BJ (cell line): ENCODE data around the gene ZIM2. TPM values are rescaled to one million over a fixed set of nuclear protein-coding genes. Genes with fewer than 3 reads are reported as not detected.

Experiments used
- CTCF ChIA-PET: fragments of 350-600 bp; formaldehyde crosslinking; extraction: SDS; loops from one replicate; lab custom pipeline; 2021; ENCODE audit warnings: antibody characterized with exemption, inconsistent platforms; lab: Yijun Ruan, JAX
- POLR2A ChIA-PET: fragments of 300-600 bp; sonication (Branson Sonifier 250); formaldehyde crosslinking; extraction: SDS; loops from one replicate; lab custom pipeline; 2021; ENCODE audit warnings: antibody characterized with exemption; lab: Charles Lee
- DNase-seq: peaks from one replicate; pipeline ENCODE4 v3.0.0-alpha.2; 2011; ENCODE audit warnings: low read depth
- H3K27me3 ChIP-seq: 2 replicates; pipeline ENCODE4 v1.6.0; 2011; ENCODE audit warnings: low read length; ENCODE audit not compliant: control insufficient read depth, insufficient read depth
- H3K36me3 ChIP-seq: 2 replicates; pipeline ENCODE4 v1.5.1; 2011; ENCODE audit warnings: low read length; ENCODE audit not compliant: control insufficient read depth, insufficient read depth
- H3K4me3 ChIP-seq: 2 replicates; pipeline ENCODE4 v1.5.1; 2011; ENCODE audit warnings: low read depth, mild to moderate bottlenecking, control low read depth, low read length
- polyA plus RNA-seq: library from polyadenylated mRNA; depleted of rRNA; stranded (reverse); fragments of >200 nt; gene quantifications from 2 replicates; pipeline ENCODE4 v1.2.3, GENCODE V29; 2011
- TF ChIP-seq, protein P1 (sequence below): IDR thresholded peaks from 2 replicates; pipeline ENCODE4 v1.5.1; 2011; ENCODE audit warnings: low read depth, mild to moderate bottlenecking, control low read depth, inconsistent platforms, low read length, moderate library complexity; ENCODE audit not compliant: insufficient read depth

ZIM2 gene
- polyA plus RNA-seq, 1 experiment = not detected

DNA sequence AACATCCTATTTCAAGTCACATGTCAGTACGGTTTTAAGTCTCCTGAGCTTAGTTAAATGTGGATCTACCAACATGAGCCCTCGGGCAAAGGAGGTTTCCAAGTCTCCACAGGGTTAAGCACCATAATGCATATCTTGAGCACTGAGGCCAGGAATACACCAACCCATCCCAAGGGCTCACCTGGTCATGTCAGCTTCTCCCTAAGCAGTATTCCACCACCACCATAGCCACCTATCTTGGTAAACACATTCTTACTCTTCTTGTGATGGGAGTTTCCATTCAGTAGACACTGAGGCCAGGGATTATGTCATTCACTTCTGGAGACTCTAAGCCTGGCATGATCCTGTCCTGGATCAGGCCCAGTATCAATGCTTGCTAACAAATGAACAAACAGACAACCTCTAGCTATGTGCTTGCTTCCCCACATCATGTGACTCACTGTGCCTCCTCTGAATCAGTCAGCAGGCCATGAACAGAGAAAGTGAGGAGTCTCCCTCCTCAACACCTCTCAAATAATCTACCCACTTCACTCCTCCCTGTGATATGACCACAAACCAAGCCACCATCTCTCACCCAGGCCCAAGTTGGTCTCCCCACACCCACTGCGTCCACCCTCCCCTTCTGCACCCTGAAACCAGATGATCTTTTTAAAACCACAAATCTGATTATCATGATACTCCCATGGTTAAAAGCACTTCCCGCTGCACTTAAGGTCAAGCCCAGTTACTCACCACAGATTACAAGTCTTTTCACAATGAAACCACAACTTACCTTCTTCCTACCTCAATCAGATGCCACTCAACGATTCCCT is 5.8 kb downstream of the ZIM2 start:
- Histone ChIP-seq H3K27me3 (no peaks in the 10 kb centered on the region), H3K36me3 (no peaks in the 10 kb centered on the region), H3K4me3 (no peak overlapping the region)
- POLR2A ChIA-PET = no interaction called here
- CTCF ChIA-PET = interaction anchor here (0.7 kb wide), 1 partner anchor 12 kb away, joined by 3 read pairs; no protein-coding TSS in a partner anchor
- no peak for DNase-seq
- TF ChIP-seq, protein P1, sequence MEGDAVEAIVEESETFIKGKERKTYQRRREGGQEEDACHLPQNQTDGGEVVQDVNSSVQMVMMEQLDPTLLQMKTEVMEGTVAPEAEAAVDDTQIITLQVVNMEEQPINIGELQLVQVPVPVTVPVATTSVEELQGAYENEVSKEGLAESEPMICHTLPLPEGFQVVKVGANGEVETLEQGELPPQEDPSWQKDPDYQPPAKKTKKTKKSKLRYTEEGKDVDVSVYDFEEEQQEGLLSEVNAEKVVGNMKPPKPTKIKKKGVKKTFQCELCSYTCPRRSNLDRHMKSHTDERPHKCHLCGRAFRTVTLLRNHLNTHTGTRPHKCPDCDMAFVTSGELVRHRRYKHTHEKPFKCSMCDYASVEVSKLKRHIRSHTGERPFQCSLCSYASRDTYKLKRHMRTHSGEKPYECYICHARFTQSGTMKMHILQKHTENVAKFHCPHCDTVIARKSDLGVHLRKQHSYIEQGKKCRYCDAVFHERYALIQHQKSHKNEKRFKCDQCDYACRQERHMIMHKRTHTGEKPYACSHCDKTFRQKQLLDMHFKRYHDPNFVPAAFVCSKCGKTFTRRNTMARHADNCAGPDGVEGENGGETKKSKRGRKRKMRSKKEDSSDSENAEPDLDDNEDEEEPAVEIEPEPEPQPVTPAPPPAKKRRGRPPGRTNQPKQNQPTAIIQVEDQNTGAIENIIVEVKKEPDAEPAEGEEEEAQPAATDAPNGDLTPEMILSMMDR = no peak

DNA sequence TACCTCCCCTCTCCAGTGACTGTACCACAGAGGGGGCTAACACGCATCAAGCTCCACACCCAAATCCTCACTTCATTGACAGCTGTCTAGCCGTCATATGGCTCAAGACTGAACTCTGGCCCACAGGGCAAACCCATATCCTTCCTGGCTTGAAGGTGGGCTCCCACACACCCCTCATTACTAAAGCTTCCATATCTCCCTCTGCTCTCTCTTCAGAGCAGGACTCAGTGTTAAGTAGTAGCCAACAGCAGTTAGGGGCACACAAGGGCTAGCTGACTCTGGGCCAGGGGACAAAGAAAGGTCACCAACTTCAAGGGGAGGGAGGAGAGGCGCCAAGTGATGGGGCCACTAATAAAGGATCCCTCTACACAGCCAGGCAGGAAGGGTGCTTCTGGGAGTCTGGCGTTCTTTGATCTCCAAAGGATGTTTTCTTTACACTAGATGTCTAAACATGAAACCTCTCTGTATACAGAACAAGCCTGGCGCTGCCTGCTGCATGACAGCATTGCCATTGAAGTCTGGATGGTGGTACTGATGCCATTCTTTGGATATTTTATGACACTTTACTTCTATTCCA is 8.1 kb downstream of the ZIM2 start:
- H3K4me3 ChIP-seq = no peak overlapping the region
- H3K27me3 ChIP-seq = no peaks in the 10 kb centered on the region
- no peaks in the 10 kb centered on the region for H3K36me3 ChIP-seq
- POLR2A ChIA-PET = no interaction called here
- CTCF ChIA-PET = no interaction called here
- TF ChIP-seq, protein P1 = no peak
- DNase-seq = no peak

DNA sequence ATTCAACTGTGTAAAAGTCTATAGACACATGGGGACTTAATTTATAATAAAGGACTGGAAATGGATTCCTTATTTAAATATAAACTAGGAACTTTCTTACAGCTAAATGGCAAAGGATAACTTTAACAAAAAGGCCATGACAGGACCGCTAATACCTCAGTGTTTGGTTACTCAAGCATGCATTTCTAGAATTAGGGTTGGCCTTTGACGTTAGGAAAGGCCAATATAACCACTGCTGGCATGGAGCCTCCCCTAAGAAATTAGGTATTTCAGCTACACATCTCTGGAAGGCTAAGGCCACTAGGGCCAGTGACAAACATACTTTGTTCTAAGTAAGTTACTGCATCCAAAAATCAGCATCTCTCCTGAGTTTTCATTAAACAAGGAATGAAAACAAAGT is 9.3 kb downstream of the ZIM2 start:
- Histone ChIP-seq H3K4me3 (no peak overlapping the region), H3K27me3 (no peaks in the 10 kb centered on the region), H3K36me3 (no peaks in the 10 kb centered on the region)
- DNase-seq = no peak
- ChIA-PET CTCF (no interaction called here), POLR2A (no interaction called here)
- TF ChIP-seq, protein P1 = no peak

DNA sequence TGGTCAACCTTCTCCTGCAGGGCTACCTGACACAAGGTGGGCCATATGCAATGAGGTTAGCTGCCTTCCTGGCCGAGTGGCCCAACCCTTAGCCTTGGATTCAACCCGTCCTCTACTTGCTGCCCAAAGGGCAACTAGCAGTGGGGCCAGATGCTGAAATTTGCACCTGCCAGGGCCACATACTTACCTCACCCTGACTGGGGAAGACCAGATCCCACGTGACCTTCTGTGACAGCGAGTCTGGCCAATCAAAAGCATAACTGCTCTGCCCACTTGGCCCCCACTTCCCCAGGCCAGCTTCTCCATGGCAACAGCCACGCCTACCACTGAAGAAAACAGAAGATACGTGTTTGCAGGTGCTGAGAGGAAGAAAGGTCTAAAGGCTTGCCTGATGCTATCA is 10.9 kb downstream of the ZIM2 start:
- Histone ChIP-seq H3K36me3 (no peaks in the 10 kb centered on the region), H3K4me3 (no peak overlapping the region), H3K27me3 (no peaks in the 10 kb centered on the region)
- ChIA-PET CTCF (no interaction called here), POLR2A (no interaction called here)
- TF ChIP-seq, protein P1 = no peak
- no peak for DNase-seq

DNA sequence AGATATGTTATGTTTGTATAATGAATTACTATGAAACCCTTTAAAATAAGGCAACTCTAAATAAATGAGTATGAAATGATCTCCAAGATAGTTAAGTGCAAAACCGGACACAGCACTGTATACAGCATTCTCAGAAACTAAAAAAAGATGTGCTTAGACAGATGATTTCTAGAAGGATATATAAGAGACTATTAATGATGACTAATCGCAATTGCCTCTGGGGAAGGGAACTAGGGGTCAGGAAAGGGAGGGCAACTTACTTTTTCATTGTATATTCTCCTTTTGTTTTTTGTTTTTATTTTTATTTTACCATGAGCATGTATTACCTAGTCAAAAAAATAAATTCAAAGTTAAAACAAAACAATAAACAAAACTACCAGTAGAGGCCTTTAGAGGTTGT is 12.8 kb downstream of the ZIM2 start:
- no peaks in the 10 kb centered on the region for H3K27me3 ChIP-seq
- H3K4me3 ChIP-seq = no peak overlapping the region
- DNase-seq = no peak
- ChIA-PET CTCF (interaction anchor here (0.6 kb wide), 1 partner anchor 54 kb away, joined by 3 read pairs; no protein-coding TSS in a partner anchor), POLR2A (no interaction called here)
- H3K36me3 ChIP-seq = no peaks in the 10 kb centered on the region
- TF ChIP-seq, protein P1 = no peak
